DOHH2 (cell line): ENCODE results near the gene NDUFA8.

Experiments
- H3F3A ChIP-seq: fragments of 200-600 bp; sonication (generic), shearing (Covaris generic); 2 replicates; pipeline ENCODE4 v1.6.0; 2016; ENCODE audit warnings: antibody characterized with exemption, mild to moderate bottlenecking; ENCODE audit not compliant: control insufficient read depth, insufficient read depth
- H3K27ac ChIP-seq: fragments of 200-600 bp; sonication (generic); 2 replicates; pipeline ENCODE4 v1.5.1; 2014; ENCODE audit warnings: low read depth, mild to moderate bottlenecking, low read length, moderate library complexity
- H3K27me3 ChIP-seq: fragments of 200-600 bp; sonication (generic); 2 replicates; pipeline ENCODE4 v1.6.1; 2014; ENCODE audit warnings: mild to moderate bottlenecking, low read length, mixed read lengths; ENCODE audit not compliant: control insufficient read depth
- H3K36me3 ChIP-seq: fragments of 200-600 bp; sonication (generic); 2 replicates; pipeline ENCODE4 v1.6.1; 2014; ENCODE audit warnings: mild to moderate bottlenecking, low read length, moderate library complexity, mixed read lengths; ENCODE audit not compliant: control insufficient read depth
- H3K4me1 ChIP-seq: fragments of 200-600 bp; sonication (generic); 2 replicates; pipeline ENCODE4 v1.6.1; 2014; ENCODE audit warnings: mild to moderate bottlenecking, low read length, mixed read lengths; ENCODE audit not compliant: control insufficient read depth
- H3K4me2 ChIP-seq: fragments of 200-600 bp; sonication (generic); 2 replicates; pipeline ENCODE4 v1.6.0; 2014; ENCODE audit warnings: mild to moderate bottlenecking, low read length, moderate library complexity
- H3K4me3 ChIP-seq: fragments of 200-600 bp; sonication (generic); 2 replicates; pipeline ENCODE4 v1.5.1; 2014; ENCODE audit warnings: mild to moderate bottlenecking, low read length, mixed read lengths
- H3K79me2 ChIP-seq: fragments of 200-600 bp; sonication (generic); 2 replicates; pipeline ENCODE4 v1.6.1; 2014; ENCODE audit warnings: mild to moderate bottlenecking, low read length, mixed read lengths; ENCODE audit not compliant: control insufficient read depth
- H3K9me2 ChIP-seq: fragments of 200-600 bp; sonication (generic); replicated peaks from 2 replicates; pipeline ENCODE4 v1.6.1; 2014; ENCODE audit warnings: mild to moderate bottlenecking, low read length, mixed read lengths; ENCODE audit not compliant: control insufficient read depth
- H3K9me3 ChIP-seq: fragments of 200-600 bp; sonication (generic); 2 replicates; pipeline ENCODE4 v1.6.1; 2014; ENCODE audit warnings: antibody characterized with exemption, low read length, mixed read lengths; ENCODE audit not compliant: control insufficient read depth, insufficient read depth
- H4K20me1 ChIP-seq: fragments of 200-600 bp; sonication (generic); 2 replicates; pipeline ENCODE4 v1.6.0; 2014; ENCODE audit warnings: low read depth, mild to moderate bottlenecking, antibody characterized with exemption, low read length, moderate library complexity; ENCODE audit not compliant: control insufficient read depth, insufficient read depth
- EZH2phosphoT487 ChIP-seq: fragments of 200-600 bp; sonication (generic); IDR thresholded peaks from 2 replicates; pipeline ENCODE4 v1.6.1; 2017; ENCODE audit warnings: borderline replicate concordance, mild to moderate bottlenecking, antibody characterized with exemption, low read length, moderate library complexity, mixed read lengths
- TF ChIP-seq, protein P1 (sequence below): fragments of 200-600 bp; sonication (generic); IDR thresholded peaks from one replicate; pipeline ENCODE4 v1.5.1; 2014; ENCODE audit warnings: antibody characterized with exemption, mild to moderate bottlenecking, low read depth, low read length; ENCODE audit not compliant: poor library complexity, severe bottlenecking

NDUFA8 gene

DNA sequence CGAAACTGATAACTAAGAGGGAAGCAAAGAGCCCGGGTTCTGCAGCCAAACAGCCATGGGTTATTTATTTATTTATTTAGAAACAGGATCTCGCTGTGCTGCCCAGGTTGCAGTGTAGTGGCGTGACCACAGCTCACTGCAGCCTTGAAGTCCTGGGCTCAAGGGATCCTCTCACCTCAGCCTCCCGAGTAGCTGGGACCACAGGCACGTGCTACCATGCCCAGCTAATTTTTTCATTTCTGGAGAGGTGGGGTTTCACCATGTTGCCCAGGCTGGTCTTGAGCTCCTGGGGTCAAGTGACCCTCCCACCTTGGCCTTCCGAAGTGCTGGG, 24.1 kb downstream of the NDUFA8 start:
- Histone ChIP-seq H3K27me3 (no peaks in the 10 kb centered on the region), H3K4me3 (no peak overlapping the region), H3K27ac (no peak overlapping the region), H3K4me2 (no peak overlapping the region), H3F3A (no peaks in the 10 kb centered on the region), H3K79me2 (no peaks in the 10 kb centered on the region), H3K36me3 (no peaks in the 10 kb centered on the region), H3K9me3 (no peaks in the 10 kb centered on the region), H4K20me1 (no peaks in the 10 kb centered on the region), H3K9me2 (no peaks in the 10 kb centered on the region), H3K4me1 (no peaks in the 10 kb centered on the region)
- TF ChIP-seq, protein P1, sequence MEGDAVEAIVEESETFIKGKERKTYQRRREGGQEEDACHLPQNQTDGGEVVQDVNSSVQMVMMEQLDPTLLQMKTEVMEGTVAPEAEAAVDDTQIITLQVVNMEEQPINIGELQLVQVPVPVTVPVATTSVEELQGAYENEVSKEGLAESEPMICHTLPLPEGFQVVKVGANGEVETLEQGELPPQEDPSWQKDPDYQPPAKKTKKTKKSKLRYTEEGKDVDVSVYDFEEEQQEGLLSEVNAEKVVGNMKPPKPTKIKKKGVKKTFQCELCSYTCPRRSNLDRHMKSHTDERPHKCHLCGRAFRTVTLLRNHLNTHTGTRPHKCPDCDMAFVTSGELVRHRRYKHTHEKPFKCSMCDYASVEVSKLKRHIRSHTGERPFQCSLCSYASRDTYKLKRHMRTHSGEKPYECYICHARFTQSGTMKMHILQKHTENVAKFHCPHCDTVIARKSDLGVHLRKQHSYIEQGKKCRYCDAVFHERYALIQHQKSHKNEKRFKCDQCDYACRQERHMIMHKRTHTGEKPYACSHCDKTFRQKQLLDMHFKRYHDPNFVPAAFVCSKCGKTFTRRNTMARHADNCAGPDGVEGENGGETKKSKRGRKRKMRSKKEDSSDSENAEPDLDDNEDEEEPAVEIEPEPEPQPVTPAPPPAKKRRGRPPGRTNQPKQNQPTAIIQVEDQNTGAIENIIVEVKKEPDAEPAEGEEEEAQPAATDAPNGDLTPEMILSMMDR: no peak
- TF ChIP-seq EZH2phosphoT487: no peak

DNA sequence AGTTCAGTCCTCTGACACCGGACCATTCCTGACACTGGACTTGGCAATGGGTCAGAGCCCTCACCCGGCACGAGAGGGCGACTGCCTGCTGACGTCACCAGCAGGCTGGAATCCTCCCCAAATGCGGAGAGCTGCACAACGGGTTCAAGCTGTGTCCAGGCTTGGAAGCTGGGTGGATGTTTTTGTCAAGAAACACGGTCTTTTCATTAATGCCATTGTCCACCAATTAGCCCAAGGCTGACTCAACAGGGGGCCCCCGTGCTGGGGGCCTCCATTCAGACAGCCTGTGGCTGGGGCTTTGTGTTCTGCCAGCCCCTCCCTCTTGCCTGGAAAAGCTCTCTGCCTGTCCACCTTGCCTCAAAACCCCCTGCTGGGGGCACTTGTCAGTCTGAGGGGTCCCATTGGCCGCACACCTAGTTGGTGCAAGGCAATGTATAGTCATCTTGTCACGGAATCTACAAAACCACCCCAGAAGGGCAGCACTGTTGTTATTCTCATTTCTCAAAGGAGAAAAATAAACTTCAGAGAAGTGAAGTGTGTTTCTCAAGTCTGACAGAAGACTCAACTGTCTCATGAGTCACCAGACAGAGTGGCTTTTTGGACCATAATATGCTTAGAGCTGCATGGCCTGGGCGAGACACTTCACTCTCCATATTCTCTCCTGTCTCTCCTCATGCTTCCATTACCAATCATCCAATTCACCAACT, 24.6 kb downstream of the NDUFA8 start:
- no peaks in the 10 kb centered on the region for H3K27me3 ChIP-seq

DNA sequence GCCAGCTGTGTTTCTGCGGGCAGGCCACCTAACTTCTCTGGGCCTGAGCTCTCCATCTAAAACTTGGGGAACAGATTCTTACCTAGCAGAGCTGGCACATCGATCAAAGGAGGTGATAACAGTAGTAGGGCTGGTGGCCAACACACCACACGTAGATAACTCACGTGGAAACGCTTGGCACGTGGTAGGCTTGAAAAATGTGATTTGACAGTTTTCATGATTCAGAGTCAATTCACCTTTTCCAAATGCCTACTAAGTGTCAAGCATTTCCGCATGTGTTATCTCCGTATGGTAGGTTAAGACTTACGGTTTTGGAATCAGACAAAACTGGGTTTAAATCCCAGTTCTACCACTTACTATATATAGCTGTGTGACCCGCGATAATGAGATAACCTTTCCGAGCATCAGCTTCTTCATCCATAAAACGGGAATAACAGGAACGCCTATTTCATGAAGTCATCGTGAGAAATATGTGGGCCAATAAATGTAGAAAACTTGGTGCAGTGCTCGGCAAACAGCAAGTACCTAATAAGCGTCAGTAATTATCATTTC, 25.5 kb downstream of the NDUFA8 start:
- no peaks in the 10 kb centered on the region for H3K27me3 ChIP-seq
- H3F3A ChIP-seq: no peaks in the 10 kb centered on the region
- no peaks in the 10 kb centered on the region for H4K20me1 ChIP-seq
- H3K4me2 ChIP-seq: no peak overlapping the region
- TF ChIP-seq EZH2phosphoT487: no peak
- TF ChIP-seq, protein P1: no peak
- no peak overlapping the region for H3K27ac ChIP-seq
- H3K4me3 ChIP-seq: no peak overlapping the region
- H3K79me2 ChIP-seq: no peaks in the 10 kb centered on the region
- no peaks in the 10 kb centered on the region for H3K4me1 ChIP-seq
- no peaks in the 10 kb centered on the region for H3K9me3 ChIP-seq
- H3K36me3 ChIP-seq: no peaks in the 10 kb centered on the region
- H3K9me2 ChIP-seq: no peaks in the 10 kb centered on the region

More for the DNA sequence above, 24.6 kb downstream of the NDUFA8 start:
- H3K4me1 ChIP-seq: no peaks in the 10 kb centered on the region
- H3K9me3 ChIP-seq: no peaks in the 10 kb centered on the region
- no peaks in the 10 kb centered on the region for H3K79me2 ChIP-seq
- H3K9me2 ChIP-seq: no peaks in the 10 kb centered on the region
- no peaks in the 10 kb centered on the region for H4K20me1 ChIP-seq
- no peak for TF ChIP-seq EZH2phosphoT487
- TF ChIP-seq, protein P1: no peak
- H3F3A ChIP-seq: no peaks in the 10 kb centered on the region
- H3K4me3 ChIP-seq: no peak overlapping the region
- no peak overlapping the region for H3K4me2 ChIP-seq
- no peaks in the 10 kb centered on the region for H3K36me3 ChIP-seq
- H3K27ac ChIP-seq: no peak overlapping the region
